HT-29 (cell line): ENCODE measurements around the gene TMOD2. TPM values are rescaled to one million over a fixed set of nuclear protein-coding genes. Genes with fewer than 3 reads are reported as not detected.
A peak's percentile ranks its signal among the peaks of the same experiment; 100 is the strongest.

Experiments used
- DNase-seq: peaks from one replicate; pipeline ENCODE4 v3.0.0-alpha.2; 2015; ENCODE audit warnings: low spot score
- total RNA-seq: library from RNA; depleted of rRNA; stranded (reverse); fragments of >200 nt; shearing (Covaris generic); gene quantifications from 2 replicates; pipeline ENCODE4 v1.2.3, GENCODE V29; 2014

Gene TMOD2
- total RNA-seq, 1 experiment from 2014 or later, result 0.46 TPM

DNA sequence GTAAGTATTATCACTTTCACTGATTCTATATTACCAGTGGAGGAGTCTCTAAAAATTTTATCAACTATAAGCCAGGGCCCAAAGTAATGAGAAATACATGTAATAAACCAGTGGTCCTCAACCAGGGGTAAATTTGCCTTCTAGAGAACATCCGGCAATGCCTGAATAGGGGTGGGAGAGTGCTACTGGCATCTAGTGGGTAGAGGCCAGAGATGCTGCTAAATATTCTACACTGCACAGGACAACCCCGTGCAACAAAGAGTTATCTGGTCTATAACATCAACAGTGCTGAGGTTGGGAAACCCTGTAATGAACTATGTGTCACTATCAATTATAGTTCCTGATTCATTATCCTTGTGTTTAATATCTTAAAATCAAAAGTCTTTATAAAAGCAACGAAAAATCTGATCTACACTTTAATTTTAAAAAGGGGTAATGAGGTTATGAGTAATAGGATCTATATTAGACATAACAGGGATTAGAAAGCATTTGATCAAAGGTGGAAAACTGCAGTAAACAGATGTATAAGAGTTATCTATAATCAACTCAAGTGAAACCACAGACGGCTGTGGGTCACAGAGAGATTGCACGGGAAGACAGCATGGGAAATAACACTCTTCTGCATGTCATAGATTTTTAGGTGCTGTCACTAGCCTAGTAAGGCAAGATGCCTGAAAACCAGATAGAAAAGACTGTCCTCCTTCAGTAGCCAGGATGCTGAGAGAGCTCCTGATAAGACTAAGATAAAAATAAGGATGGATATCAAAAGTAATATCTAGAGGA lies 16.0 kb upstream of the TMOD2 start:
- DNase-seq, result no peak

- no peak for DNase-seq
These were observed 15.3 kb upstream of the TMOD2 start for GRCh38 chr15:51736069-51736468.

- DNase-seq, result peak; percentile 58
These were observed 14.5 kb upstream of the TMOD2 start for GRCh38 chr15:51736751-51737521.

DNA sequence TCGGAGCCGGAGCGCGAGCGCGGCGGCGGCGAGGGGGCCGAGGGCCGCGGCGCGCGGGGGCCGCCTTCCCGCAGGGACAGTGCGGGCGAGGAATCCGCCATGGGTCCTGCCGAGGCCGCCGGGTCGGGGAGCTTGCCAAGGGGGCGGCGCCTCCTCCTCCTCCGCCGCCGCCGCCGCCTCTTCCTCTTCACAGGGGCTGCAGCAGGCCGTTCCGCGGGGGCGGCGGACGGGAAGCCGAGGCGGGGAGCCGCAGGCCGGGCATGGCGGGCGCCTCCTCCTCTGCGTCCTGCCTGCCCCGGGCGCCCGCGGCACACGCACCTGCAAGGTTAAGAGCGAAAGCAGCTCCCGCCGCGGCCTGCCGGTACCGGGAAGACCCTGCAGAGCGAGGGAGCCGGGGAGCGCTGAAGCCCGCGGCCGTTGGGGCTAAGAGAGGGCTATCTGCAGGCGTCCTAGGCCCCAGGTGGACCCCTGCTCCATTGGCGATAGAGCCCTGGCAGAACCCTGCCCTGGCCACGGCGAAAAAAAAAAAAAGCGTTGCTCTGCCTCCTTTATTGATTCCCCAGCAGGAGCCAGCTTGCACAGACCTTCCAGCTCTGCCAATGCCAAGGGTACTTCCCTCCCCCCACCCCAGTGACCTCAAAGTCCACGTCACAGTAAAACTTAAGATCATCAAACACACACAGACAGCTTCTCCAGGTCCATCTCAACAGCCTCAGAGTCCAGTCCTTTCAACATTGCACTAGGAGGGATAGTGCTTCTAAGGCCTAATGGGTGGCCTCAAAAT lies 13.7 kb upstream of the TMOD2 start, which contains the start of gene LYSMD2:
TSS of gene LYSMD2 (minus strand) at position 134 of the 784 bp plus-strand sequence. CDS start at position 101, 33 bp downstream.
- peak; percentile 42 for DNase-seq

DNA sequence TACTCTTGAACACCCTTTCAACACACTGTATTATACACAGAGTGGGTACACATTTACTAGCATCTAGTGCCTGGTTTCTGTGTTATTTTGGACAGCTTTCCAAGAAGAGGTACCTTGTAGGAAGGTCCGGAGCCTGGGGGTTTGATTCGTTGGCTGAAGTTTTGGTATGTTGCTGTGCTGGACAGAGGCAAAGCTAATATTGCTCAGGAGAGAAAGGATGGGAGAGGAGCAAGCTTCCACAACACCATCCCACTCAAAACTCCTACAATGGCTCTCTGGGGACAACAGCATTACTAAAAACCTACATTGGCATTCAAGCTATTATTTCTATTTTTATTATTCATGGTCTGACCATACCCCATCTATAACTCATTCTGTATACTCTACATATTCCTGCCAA lies 12.8 kb upstream of the TMOD2 start:
- no peak for DNase-seq

DNA sequence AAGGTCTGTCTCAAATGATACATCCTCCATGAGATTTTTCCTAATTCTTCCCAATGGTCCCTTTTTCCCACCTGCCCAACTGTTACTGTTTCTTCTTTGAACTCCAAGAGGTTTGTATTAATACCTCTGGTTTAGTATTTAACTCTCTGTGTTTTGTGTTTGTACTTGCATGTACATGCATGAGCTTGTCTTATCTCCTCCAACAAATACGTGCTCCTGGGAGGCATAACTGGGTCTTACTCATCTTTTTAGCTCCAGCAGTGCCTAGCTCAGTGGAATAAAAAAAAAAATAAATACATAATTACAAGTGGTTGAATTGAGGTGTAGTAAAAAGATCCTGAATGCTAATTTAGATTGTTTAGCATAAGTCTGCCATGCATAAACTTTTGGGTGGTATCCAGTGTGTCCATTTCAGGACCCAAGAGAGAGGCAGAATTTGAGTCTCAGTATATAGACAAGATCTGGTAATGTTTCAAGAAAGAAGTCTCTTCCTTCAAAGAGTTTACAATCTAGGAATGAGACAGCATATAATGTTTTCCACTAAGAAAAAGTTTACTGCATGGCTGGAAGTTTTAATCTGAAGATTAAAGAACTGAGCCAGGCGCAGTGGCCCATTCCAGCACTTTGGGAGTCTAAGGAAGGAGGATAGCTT lies 12.2 kb upstream of the TMOD2 start:
- no peak for DNase-seq

GRCh38 chr15:51749307-51749706 lies 2.1 kb upstream of the TMOD2 start:
- no peak for DNase-seq

DNA sequence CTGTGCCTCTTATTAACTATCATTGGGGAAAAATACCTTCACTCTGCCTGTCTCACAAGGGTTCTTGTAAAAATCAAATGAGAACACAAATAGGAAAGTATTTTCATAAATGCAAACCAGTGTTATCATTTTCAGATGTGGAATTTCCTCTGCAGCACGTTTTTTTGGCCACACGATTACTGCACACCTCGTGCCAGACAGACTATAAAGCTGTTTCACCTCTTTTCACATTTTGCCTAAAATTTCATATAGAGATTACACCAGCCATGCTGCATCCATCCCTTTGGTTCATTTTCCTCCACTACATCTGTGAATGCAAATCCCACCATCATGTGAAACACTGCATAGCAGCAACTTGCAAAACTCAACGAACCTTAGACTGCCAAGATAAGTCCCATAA lies 1.2 kb upstream of the TMOD2 start:
- no peak for DNase-seq

DNA sequence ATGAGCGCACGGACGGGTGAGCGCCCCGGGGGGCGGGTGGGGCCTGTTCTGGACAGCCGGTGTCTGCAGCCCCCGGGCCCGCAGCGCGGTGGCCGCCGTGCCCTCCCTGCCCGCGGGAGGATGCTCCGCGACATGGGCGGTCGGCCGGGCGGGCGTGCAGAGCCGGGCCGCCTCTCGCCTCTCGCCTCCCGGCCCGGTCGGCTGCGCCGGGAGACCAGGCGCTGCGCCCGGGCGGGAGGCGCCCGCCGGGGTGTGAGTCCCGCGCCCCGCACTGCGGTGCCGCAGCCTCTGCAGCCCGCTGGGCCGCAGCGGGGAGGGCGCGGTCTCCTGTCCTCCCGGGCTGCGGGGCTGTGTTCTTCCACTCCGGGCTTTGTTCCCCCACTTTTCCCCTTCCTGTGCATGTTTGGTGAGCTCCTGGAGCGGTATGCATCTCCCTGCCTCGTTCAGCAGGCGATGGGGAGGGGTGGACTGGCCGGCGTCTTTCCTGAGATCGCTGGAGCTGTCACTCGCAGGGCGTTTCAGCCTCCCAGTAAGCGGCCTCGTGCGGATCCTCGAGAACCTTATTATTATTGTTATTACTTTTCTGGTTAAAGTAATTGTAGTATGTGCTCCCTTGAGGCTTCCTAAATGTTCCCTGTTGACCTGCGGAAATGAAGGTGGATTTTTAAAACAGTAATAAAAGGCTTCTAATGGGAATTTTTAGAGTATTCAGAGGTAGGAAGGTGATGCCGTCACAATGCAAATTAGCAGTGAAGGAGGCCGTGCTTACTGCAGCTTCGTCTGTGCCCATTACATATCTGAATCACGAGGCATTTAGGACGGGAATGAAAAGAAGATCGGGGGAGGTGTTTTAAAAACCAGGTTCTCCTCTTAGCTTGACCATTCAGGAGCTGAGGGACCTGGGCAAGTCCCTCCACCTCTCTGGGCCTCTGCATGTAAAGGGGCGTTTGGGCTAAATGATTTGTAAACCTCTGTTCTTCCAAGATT lies 593 bp downstream of the TMOD2 start:
- peak; percentile 44 for DNase-seq

- no peak for DNase-seq
These were observed 1.5 kb downstream of the TMOD2 start for GRCh38 chr15:51752888-51753287.

- DNase-seq, result no peak
These were observed 2.9 kb downstream of the TMOD2 start for GRCh38 chr15:51754267-51754666.

- DNase-seq, result no peak
These were observed 4.4 kb downstream of the TMOD2 start for GRCh38 chr15:51755790-51756189.

DNA sequence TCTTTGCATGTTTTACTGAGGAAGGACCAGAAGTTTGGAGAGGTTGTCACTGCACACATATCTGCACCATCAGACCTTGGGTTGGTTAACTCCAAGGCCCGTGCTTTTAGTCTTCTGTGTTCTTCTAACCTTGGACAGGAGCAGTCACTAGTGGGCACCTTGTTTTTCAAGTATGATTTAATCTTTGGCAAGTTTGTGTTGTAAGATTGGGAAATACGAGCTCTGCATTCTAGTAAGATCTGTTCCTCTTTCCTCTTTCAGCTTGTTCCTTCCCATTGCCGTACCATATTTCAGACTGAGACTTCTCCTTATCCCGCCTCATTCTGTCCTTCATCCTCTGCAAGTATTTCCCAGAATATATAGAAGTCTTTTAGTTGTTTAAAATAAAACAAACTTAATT lies 5.1 kb downstream of the TMOD2 start:
- no peak for DNase-seq

DNA sequence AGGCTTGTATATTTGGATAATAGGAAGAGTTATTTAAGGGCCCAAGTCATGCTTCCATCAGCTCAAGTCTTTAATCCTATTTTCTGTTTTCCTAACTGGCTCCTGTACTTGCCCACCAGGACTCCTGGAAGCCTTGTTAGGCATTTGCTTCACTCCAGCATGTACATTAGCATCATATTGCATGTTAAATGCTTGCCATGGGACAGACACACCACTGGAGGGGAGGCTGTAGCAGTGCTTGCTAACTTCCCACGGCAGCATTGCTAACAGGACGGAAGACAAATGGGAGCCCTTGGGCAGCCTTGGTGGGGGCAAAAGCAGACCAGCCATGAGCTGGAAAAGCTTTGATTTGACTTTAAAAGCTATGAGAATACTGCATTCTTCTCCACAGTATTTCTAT lies 6.1 kb downstream of the TMOD2 start:
- DNase-seq, result no peak

GRCh38 chr15:51758645-51759044 lies 7.2 kb downstream of the TMOD2 start:
- DNase-seq, result no peak

- no peak for DNase-seq
These were observed 8.2 kb downstream of the TMOD2 start for GRCh38 chr15:51759557-51760070.

DNA sequence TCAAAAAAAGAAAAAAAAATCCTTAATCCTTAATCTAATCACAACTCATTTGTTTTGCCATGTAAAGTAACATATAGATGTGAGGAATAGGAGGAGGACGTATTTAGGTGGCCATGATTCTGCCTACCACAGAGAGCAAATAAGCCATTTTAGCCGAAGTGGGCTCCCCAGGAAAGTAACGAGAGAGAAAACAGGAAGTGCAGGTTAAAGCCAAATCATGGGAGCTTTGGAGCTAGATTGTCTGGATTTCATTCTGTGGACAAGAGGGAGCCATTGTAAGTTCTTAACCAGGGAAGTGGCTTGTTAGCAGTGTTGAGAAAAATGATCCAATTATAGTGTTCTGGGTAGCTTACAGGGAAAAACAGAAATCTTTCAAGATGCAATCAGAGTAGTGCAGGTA lies 9.4 kb downstream of the TMOD2 start:
- DNase-seq, result no peak

DNA sequence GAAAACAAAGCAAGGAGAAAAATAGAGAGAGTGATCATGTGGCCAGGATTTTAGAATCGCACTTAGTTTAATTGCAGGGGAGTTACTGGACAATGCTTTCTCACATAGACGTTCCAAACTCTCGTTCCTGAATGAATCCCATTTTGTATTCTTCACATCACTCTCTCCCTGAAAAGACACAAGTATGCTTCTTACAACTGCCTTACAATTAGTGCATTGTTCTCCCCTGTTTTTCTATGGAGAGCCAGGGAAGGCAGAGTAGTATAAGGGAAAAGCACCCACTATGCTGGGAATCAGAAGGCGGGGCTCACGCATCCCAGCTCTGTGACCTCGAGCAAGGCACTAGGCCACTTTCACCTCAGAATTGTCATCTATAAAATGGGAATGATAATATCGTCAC lies 14.4 kb downstream of the TMOD2 start:
- DNase-seq, result no peak

GRCh38 chr15:51766341-51766740 lies 14.9 kb downstream of the TMOD2 start:
- DNase-seq, result no peak

GRCh38 chr15:51768018-51768417 lies 16.6 kb downstream of the TMOD2 start:
- DNase-seq, result no peak
